ENCODE data around the gene CFAP45. TPM values are rescaled to one million over a fixed set of nuclear protein-coding genes. Genes with fewer than 3 reads are reported as not detected.

Gene CFAP45
- polyA plus RNA-seq, 2 of the 4 experiments (the other 2 are of a cell fraction), result 0.67 to 0.89 TPM

DNA sequence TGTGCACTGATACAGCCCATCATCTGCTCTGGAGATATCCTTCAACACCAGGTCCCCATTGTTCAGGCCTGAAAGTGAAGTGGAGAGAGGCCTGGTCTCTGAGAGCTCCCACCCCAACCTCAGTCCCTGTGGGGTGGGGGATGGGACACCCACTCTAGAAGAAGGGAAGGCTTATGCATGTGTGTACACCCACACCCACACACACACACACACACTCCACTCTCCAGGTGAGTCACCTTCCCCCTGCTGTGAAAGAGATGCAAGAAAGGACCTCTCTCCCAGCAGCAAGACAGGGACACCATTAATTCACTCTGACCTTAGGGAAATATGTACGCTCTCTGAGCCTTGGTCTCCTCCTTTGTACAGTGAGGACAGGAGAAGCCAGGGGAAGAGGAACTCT is 43.4 kb downstream of the CFAP45 start:
- WGBS (ENCODE audit: missing lambda C conversion rate), result 96% methylated on average over 1 of the region's 1 CpG
- ATAC-seq, result no peak
- POLR2A ChIA-PET, result no interaction called here
- TF ChIP-seq CBX8 (IDR thresholded peaks at IDR 0.05) (no peak), SREBF2 (IDR thresholded peaks at IDR 0.05) (no peak)
- Histone ChIP-seq H3K4me3 (no peak overlapping the region), H3K4me2 (no peak overlapping the region), H3K4me1 (peaks cover 15% of the 10 kb centered on the region), H3K9me3 (no peaks in the 10 kb centered on the region), H3K27ac (no peak overlapping the region)
- no peak for FAIRE-seq
- CTCF ChIA-PET, result interaction anchor here (0.8 to 12.1 kb wide), 5 partner anchors 35 to 81 kb away, joined by 3 to 126 read pairs (median 3); partner anchors contain the start of gene DUSP23
- DNase-seq (ENCODE audit: low read depth in 1 of 2, low spot score in 1 of 2), result no peak

DNA sequence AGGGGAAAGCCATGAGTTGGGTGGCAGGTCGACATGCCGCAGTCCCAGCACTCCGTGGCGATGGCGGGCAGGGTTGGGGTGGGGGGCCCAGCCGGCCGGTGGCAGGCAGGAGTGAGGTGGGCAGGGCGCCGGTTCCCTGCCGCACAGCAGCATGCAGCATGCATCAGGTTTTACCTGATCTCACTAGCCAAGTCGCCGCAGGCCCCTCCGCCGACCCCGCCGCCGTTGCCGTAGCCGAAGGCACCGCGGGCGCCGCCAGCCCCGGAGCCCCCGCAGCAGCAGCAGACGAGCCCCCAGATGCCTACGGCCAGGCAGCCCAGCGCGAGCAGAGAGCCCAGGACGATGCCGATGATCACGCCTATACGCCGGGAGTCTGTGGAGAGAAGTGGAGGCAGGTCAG is 44.3 kb downstream of the CFAP45 start:
- 91% methylated on average over 21 of the region's 34 CpGs for WGBS (ENCODE audit: missing lambda C conversion rate)
- ChIA-PET CTCF (interaction anchor here (1.5 to 12.1 kb wide), 3 partner anchors 36 to 645 kb away, joined by 3 to 126 read pairs (median 3); no protein-coding TSS in a partner anchor), POLR2A (no interaction called here)
- TF ChIP-seq, protein P1, sequence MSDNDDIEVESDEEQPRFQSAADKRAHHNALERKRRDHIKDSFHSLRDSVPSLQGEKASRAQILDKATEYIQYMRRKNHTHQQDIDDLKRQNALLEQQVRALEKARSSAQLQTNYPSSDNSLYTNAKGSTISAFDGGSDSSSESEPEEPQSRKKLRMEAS (IDR thresholded peaks at IDR 0.05), result no peak
- TF ChIP-seq NPAS2 (CRISPR knock-in tag; IDR thresholded peaks at IDR 0.05; ENCODE audit: borderline replicate concordance) (no peak), CEBPB (IDR thresholded peaks at IDR 0.05) (no peak), FOXS1 (CRISPR knock-in tag; IDR thresholded peaks at IDR 0.05) (no peak), MYC (IDR thresholded peaks at IDR 0.05; ENCODE audit: borderline replicate concordance, low read length) (no peak), RFX5 (IDR thresholded peaks at IDR 0.05) (no peak), JUNB (IDR thresholded peaks at IDR 0.05) (no peak)
- TF ChIP-seq, protein P2, sequence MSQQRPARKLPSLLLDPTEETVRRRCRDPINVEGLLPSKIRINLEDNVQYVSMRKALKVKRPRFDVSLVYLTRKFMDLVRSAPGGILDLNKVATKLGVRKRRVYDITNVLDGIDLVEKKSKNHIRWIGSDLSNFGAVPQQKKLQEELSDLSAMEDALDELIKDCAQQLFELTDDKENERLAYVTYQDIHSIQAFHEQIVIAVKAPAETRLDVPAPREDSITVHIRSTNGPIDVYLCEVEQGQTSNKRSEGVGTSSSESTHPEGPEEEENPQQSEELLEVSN (IDR thresholded peaks at IDR 0.05; ENCODE audit: borderline replicate concordance, low read depth), result no peak
- ATAC-seq (no peak), DNase-seq (ENCODE audit: low read depth in 1 of 2, low spot score in 1 of 2) (no peak), FAIRE-seq (no peak)
- no peak overlapping the region; the same call in 2 of the 3 replicates for H3K4me3 ChIP-seq
- H3K9me3 ChIP-seq, result no peaks in the 10 kb centered on the region
- peak overlapping the region; percentile 78; the same call in 1 of the 3 replicates for H3K4me2 ChIP-seq
- H3K4me1 ChIP-seq, result peaks cover 15% of the 10 kb centered on the region
- peak overlapping the region in 1 of 2 experiments; percentile 93; a peak in 1 of 6 replicates for H3K27ac ChIP-seq

- no peak for FAIRE-seq
- no peak for TF ChIP-seq FOSL2 (IDR thresholded peaks at IDR 0.05)
- peak; percentile 4; the same call in 1 of the 2 replicates for TF ChIP-seq FOSL2 (CRISPR knock-in tag; IDR thresholded peaks at IDR 0.05)
- TF ChIP-seq HOXA7 (CRISPR knock-in tag; IDR thresholded peaks at IDR 0.05), result no peak
- no peak for TF ChIP-seq GATA3 (IDR thresholded peaks at IDR 0.05; ENCODE audit: borderline replicate concordance)
- TF ChIP-seq RNF2 (IDR thresholded peaks at IDR 0.05; ENCODE audit: borderline replicate concordance, low read depth), result no peak
- no peak for TF ChIP-seq CBX2 (IDR thresholded peaks at IDR 0.05; ENCODE audit: borderline replicate concordance, low read depth)
- TF ChIP-seq NFE2L2 (conservative IDR thresholded peaks at IDR 0.05; ENCODE audit: low read length), result no peak
- TF ChIP-seq ELK1 (IDR thresholded peaks at IDR 0.05; ENCODE audit: low read depth, low read length), result no peak
- no peak for TF ChIP-seq REST (IDR thresholded peaks at IDR 0.05)
- TF ChIP-seq MAZ (IDR thresholded peaks at IDR 0.05; ENCODE audit: borderline replicate concordance, low read depth, low read length), result no peak
- TF ChIP-seq SMC3 (IDR thresholded peaks at IDR 0.05), result peak; percentile 15; the same call in 2 of the 3 replicates
- no peak for TF ChIP-seq EHMT2 (IDR thresholded peaks at IDR 0.05; ENCODE audit: low read depth)
- TF ChIP-seq, protein P2 (IDR thresholded peaks at IDR 0.05; ENCODE audit: borderline replicate concordance, low read depth), result no peak
- TF ChIP-seq, protein P3, sequence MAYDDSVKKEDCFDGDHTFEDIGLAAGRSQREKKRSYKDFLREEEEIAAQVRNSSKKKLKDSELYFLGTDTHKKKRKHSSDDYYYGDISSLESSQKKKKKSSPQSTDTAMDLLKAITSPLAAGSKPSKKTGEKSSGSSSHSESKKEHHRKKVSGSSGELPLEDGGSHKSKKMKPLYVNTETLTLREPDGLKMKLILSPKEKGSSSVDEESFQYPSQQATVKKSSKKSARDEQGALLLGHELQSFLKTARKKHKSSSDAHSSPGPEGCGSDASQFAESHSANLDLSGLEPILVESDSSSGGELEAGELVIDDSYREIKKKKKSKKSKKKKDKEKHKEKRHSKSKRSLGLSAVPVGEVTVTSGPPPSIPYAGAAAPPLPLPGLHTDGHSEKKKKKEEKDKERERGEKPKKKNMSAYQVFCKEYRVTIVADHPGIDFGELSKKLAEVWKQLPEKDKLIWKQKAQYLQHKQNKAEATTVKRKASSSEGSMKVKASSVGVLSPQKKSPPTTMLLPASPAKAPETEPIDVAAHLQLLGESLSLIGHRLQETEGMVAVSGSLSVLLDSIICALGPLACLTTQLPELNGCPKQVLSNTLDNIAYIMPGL (CRISPR knock-in tag; IDR thresholded peaks at IDR 0.05; ENCODE audit: borderline replicate concordance), result no peak
- no peak for TF ChIP-seq ZFP36 (IDR thresholded peaks at IDR 0.05; ENCODE audit: borderline replicate concordance, partially characterized antibody)
- TF ChIP-seq CBX8 (IDR thresholded peaks at IDR 0.05), result no peak
- TF ChIP-seq EHF (CRISPR knock-in tag; IDR thresholded peaks at IDR 0.05), result no peak
- TF ChIP-seq ESRRA (IDR thresholded peaks at IDR 0.05; ENCODE audit: borderline replicate concordance, low read length), result no peak
Observed at GRCh38 chr1:159854693-159855192, 45.2 kb downstream of the CFAP45 start.

More at GRCh38 chr1:159854693-159855192, 45.2 kb downstream of the CFAP45 start:
- 3% methylated on average over 19 of the region's 59 CpGs for WGBS (ENCODE audit: missing lambda C conversion rate)
- Histone ChIP-seq H3K4me2 (peak overlapping the region; percentile 78), H3K4me1 (peaks cover 18% of the 10 kb centered on the region), H3K27ac (peak overlapping the region; percentile 86 to 93), H3K9me3 (no peaks in the 10 kb centered on the region), H3K4me3 (peak overlapping the region; percentile 59)
- ChIA-PET CTCF (interaction anchor here (0.9 to 12.1 kb wide), 3 partner anchors 37 to 644 kb away, joined by 3 to 126 read pairs (median 3); no protein-coding TSS in a partner anchor), POLR2A (no interaction called here)
- DNase-seq (ENCODE audit: low read depth in 1 of 2, low spot score in 1 of 2) (peak; percentile 60 to 81), ATAC-seq (peak; percentile 90 to 93)
